HG02973 (cell line): ENCODE data around the gene ITPR3.

Experiments
- ATAC-seq: cut with Tn5 transposase; IDR thresholded peaks from one replicate; pipeline ENCODE4 v1.9.1; 2021; ENCODE audit warnings: moderate library complexity; ENCODE audit not compliant: unreplicated experiment

ITPR3 gene

GRCh38 chr6:33633462-33634158 is 12.5 kb downstream of the ITPR3 start:
- ATAC-seq, result peak; percentile 45

DNA sequence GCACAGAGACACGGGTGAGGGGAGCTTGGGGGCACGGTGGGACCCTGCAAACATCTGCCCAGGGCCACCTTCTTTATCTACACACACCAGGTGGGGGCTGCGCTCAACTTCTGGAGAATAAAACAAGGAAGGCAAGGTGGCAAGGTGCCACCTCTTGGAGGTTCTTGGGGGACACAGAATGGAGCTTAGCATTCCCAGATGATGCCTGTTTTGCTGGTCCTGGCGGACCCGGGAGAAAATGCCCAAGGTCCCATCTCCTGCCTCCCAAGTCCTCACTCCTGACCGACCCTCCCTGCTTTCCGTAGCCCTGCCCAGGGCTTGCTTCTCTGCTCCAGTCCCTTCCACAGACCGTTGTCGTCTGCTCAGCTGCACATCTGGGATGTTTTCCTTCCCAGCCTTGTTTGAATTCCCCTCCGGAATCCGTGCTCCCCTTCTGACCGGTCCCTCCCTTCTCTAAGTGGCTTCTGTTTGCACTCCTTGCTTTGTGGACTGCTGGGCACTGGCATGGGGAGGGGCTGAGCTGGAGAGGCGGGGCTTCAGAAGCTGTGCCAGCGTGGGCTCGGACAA is 13.1 kb downstream of the ITPR3 start:
- ATAC-seq, result peak; percentile 8

- no peak for ATAC-seq
These were observed 13.8 kb downstream of the ITPR3 start for GRCh38 chr6:33634946-33635345.

- ATAC-seq, result no peak
These were observed 15.5 kb downstream of the ITPR3 start for GRCh38 chr6:33636655-33637054.

- ATAC-seq, result no peak
These were observed 17.4 kb downstream of the ITPR3 start for GRCh38 chr6:33638556-33638955.

DNA sequence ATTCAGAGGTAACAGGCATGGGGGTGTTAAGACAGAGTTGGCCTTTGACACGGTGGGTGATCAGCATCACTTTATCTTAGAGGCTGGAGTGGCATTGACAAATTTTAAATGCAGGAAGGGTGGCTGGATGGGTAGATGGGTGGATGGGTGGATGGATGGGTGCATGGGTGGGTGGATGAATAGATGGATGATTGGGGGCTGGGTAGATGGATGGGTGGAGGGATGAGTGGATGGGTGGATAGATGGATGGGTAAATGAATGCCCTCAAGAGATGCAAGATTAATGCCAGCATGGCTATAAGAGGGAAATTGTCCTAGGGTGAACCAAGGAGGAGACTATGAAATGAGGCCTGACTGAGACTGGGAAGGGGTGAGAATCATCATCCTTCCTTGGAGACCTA is 18.4 kb downstream of the ITPR3 start:
- no peak for ATAC-seq

- ATAC-seq, result no peak
These were observed 19.2 kb downstream of the ITPR3 start for GRCh38 chr6:33640361-33640760.

DNA sequence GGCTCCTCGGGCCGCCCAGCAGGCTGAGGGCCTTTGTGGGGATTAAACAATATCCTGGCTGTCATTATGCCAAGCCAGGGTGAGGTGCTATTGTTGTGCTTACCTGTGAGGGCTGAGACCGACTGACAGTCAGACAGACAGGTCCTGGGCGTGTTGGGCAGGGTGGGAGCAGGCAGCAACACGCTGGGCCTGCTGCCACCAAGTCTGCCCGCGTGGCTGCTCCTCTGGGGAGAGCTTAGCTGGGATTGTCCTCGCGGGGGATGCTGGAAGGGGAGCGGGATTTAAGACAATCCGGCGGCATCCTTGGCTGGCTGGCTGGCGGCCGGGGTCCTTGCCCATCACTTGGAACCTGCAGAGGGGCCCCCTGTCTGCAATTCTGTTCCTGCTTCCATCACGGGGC is 20.0 kb downstream of the ITPR3 start:
- no peak for ATAC-seq

- no peak for ATAC-seq
These were observed 20.5 kb downstream of the ITPR3 start for GRCh38 chr6:33641602-33642001.

DNA sequence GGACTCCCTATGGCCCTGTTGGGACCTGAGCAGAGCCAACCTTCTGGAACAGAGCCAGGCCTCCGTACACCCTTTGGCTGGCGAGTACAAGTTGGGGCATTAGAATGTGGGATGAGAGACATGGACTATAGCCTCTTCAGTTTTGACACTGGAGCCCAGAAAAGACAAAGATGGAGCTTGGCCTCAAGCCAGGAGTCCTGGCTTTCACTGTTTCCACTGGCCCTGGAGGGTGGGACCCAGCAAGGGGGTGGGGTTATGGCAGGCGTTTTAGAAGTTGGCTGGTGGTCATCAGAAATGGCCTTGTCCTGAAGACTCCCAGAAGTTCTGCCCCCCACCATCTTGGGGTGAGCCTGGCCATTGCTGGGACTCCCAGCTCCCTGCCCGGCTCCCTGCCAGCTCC is 21.8 kb downstream of the ITPR3 start:
- no peak for ATAC-seq

DNA sequence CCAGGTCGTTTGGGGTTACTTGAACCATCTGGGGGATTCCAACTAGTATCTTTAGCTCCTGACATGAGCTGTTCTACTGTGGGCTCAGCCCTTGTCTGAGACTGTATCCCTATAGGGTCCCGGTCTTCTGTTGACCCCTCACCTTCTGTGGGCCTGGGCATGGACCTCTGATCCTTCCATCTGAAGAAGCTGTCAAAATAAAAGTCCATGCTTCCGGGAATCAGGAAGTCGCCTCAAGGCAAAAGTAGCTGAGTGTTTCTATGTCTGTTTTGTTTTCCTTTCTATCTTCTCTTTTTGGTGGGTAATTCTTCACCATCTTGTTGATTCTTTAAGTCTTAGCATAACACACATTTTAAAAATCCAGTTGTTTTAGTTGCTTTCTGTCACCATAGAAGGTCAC is 30.3 kb downstream of the ITPR3 start:
- no peak for ATAC-seq

GRCh38 chr6:33652002-33652401 is 30.9 kb downstream of the ITPR3 start:
- no peak for ATAC-seq

DNA sequence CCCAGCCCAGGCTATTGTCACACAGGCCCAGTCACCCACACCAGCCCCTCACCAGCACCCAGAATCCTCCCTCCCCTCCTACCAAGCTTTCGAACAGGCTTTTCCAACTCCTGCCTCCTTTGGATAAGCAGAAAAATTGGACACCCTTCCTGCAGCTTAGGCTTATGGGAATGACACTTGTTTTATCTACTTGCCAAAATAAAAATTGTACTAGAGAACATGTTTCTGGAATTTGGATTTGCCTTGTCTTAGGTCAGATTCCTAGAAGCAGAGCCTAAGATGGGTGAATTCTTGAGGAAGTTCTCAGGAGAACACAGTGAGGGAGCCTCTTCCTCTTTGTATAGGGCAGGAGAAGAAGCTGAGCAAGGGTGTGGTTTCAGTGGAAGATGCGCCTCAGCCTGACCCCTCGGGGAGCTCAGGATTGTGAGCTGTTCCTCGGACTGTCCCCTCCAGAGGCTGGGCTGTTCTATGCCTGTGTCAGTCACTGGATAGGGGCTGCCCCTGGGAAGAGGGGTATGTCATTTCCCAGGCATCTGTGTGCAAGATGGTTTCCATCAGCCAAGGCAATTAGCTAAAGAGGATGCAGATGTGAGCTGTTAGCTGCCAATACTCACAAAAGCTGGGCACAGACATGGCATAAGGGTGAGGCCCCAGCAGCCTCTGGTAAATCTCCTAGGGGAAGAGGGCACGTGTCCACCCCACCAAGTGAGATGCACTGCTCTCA is 33.9 kb downstream of the ITPR3 start:
- no peak for ATAC-seq

- no peak for ATAC-seq
These were observed 35.7 kb downstream of the ITPR3 start for GRCh38 chr6:33656844-33657243.

DNA sequence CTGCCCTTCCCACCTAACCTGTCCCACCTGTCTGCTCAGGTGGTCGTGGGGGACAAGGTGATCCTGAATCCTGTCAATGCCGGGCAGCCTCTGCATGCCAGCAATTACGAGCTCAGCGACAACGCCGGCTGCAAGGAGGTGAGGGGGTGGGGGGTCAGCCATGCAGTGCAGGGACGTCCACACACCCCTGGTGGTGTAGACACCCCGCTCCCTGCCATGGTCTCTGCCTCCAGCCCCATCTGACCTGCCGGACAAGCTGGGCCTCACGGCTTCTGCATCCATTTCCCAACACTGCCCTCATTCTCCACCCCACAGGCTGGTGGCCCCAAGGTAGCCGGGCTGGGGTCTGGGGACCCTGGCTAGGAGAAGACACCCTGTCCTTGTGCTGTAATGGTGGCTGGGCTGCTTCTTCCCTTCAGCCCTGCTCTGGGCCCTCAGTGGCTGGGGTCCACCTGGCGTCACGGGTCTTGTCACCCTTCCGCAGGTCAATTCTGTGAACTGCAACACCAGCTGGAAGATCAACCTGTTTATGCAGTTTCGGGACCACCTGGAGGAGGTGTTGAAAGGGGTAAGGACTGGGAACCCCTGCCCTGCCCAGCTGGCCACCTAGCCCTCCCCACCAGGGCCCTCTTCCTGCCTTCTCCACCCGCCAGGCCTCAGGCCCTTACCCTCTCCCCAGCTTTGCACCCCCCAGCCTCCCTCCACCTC is 38.0 kb downstream of the ITPR3 start:
- ATAC-seq, result no peak

DNA sequence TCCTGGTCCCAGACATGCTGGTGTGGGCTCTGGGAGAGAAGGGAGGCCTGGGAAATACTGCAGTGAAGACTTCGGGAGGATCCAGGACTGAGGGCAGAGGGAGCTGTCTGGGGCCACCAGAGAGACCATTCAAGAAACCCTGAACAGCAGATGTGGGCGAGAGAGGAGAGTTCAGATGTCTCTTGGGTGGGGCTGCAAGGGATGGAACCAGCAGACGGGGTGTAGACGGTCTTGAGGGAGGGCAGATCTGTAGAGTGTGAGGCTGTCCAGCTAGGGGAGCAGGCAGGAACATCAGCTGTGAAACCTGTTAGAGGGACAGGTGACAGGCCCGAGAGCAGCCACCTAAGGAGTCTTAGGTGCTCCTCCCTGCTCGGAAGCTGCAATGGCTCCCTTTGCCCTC is 38.9 kb downstream of the ITPR3 start:
- no peak for ATAC-seq

DNA sequence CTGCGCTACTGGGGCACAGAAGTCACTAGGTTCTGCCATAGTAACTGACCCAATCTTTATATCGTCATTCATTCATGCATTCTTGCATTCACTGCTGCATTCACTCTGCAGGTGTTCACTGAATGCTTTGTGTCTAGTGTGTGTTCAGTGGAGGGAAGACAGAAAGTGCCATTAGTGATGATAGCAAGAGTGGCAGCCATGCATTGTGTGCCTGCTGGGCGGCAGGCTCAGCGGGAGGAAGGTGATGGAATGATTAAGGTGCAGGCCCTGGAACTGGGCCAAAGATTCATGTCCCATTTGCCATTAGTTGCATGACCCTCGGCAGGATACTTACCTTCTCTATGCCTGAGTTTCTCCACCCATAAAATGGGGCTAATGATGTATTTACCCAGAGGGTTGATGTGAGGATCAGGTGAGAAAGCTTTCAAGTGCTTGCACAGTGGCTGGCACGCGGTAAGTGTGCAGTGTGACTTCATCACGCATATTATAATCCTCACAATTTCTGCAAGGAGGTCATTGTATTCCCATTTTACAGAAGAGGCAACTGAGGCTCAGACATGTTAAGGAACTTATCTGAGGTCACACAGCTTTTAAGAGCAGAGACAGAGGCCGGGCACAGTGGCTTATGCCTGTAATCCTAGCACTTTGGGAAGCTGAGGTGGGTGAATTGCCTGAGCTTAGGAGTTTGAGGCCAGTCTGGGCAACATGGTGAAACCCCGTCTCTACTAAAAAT is 40.1 kb downstream of the ITPR3 start:
- ATAC-seq, result no peak

GRCh38 chr6:33662318-33662717 is 41.2 kb downstream of the ITPR3 start:
- ATAC-seq, result no peak

- ATAC-seq, result no peak
These were observed 41.9 kb downstream of the ITPR3 start for GRCh38 chr6:33663028-33663427.

GRCh38 chr6:33663727-33664449 is 42.8 kb downstream of the ITPR3 start:
- ATAC-seq, result no peak
